Activated naive CD4-positive, alpha-beta T cell treated with anti-CD3 and anti-CD28 coated beads, Interleukin-2, amount 50 U/mL, for 16 hours (primary cell): ENCODE results near the gene ARMC12.
"Not testable (repeated sequence)": the region's sequence is repeated elsewhere in the genome, so short reads cannot be mapped to it uniquely, and the experiment has no call there.

Experiments used
- DNase-seq: peaks from one replicate; pipeline ENCODE4 v3.0.0-alpha.2; 2020

ARMC12 gene, protein sequence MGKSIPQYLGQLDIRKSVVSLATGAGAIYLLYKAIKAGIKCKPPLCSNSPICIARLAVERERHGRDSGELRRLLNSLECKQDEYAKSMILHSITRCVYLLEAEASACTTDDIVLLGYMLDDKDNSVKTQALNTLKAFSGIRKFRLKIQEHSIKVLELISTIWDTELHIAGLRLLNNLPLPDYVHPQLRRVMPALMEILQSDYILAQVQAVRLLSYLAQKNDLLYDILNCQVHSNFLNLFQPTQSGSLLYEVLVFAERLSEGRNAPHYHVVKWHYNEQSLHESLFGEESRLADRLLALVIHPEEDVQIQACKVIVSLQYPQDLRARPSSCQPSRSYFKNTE

DNA sequence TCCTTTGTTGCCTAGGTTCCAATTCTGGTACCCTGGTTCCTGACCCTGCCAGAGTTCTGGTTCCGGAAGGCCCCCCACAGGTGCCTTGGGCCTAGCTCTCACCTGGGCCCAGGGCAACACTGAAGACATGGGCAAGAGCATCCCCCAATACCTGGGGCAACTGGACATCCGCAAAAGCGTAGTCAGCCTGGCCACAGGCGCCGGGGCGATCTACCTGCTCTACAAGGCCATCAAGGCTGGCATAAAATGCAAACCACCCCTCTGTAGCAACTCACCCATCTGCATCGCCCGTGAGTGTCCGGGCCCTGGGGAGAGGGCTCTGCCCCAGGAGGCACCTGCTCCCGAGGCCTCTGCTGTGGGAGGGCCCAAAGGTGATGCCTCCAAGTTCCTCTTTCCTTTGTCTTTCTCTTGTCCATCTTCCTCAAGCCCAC is at the start of gene ARMC12:
Gene ARMC12 (plus strand): TSS at position 51 of the 431 bp plus-strand sequence. CDS start 77 bp downstream, at position 128.
- DNase-seq: no peak

DNA sequence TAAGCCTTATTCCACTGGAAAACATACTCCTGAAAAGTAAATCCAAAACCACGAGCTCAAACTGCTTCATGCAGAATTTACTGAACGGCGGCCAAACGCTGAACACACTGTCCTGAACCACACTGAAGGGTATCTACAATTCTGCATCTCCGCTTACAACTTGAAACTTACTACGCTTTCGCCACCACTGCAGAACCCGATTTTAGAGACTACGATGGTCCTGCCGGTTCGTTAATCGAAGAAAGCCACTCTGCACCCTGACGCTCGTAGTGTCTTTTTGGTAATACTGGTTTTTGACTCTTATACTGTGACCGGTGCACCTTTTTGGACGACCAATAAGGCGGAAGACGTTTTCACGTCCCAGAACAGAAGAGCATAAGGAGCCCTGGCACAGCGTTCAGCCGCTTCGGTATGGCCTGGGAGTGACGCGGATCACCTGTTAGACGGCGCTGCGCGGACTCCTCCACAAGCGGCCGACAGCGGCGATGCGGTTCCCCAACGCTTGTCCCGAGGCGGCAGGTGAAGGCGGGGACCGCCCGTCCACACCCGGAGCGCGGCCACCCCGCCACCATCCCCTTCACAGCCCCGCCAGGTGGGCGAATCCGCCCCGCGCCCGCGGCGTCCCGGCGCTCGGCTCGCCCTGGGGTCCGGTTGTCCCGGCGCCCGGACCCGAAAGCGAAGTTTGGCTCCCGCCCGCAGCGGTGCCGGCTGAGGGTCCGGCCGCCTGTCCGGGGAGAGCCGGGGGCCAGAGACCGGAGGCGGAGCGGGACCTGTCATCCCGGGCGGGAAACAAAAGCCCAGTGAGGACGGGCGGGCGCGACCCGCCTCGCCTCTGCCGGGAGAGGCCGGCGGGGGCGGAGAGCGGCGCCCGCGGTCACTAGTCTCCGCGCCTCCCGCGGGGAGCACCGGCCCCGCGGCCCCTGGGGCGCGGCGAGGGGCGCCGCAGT is 48.9 kb upstream of the ARMC12 start:
- DNase-seq: peak; percentile 58

DNA sequence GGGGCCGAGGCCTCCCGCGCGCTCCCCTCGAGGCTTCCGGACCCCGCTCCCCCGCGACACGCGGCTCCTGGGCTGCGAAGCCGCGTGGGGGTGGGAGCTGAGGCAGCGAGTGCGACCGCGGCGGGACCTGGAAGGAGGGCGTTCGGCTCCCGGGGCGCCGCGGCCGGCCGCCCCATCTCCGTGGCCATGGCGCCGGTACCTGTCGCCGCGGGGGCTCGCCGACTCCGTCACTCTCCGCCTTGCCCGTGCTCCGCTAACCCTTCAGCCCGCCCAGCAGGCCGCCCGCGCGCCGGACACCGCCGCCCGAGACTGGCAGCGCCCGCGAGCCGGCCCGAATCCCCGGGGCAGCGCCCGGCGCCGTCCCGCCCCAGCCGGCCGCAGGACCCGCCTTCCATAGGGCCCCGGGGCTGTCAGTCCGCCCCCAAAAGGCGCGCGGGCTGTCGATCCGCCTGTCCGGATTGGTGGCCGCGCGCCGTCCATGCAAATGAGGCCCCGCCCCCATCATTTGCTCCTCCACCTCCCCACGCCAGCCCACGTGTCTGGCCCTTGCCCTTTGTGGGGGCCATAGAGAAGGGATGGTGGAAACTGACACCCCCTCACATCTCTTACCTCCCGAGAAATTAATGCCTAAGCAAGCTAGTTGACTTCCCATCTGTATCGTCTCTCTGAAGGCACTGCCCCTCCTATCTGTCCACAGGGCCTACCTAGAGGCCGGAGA is 48.1 kb upstream of the ARMC12 start, which contains the start of gene FKBP5:
Gene FKBP5 (minus strand): TSS at position 311 of the 718 bp plus-strand sequence. CDS start 46,091 bp downstream, outside the sequence.
- DNase-seq: peak; percentile 90

DNA sequence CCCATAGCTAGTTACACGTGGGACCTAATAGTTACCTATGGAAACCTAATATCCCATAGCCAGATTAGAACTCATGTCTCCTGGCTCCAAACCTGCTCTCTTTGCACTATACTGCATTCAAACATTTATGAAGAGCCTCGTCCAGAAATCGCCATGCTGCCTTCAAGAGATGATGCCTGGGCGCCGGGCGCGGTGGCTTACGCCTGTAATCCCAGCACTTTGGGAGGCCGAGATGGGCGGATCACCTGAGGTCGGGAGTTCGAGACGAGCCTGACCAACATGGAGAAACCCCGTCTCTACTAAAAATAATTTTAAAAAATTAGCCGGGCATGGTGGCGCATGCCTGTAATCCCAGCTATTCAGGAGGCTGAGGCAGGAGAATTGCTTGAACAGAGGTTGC is 46.8 kb upstream of the ARMC12 start:
- DNase-seq: not testable (repeated sequence)

DNA sequence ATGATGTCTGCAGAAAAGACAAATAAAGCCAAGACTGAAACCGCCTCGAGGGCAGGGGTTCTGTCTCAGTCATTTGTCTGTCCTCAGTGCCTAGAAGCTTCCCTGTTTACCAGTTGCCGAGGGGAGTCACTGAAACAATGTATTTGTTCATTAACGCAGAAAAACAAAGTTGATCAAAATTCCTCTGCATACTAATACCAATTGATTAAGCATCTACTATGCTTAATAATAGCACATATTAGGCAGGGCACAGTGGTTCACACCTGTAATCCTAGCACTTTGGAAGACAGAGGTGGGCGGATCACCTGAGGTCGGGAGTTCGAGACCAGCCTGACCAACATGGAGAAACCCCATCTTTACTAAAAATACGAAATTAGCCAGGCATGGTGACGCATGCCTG is 46.3 kb upstream of the ARMC12 start:
- no peak for DNase-seq

DNA sequence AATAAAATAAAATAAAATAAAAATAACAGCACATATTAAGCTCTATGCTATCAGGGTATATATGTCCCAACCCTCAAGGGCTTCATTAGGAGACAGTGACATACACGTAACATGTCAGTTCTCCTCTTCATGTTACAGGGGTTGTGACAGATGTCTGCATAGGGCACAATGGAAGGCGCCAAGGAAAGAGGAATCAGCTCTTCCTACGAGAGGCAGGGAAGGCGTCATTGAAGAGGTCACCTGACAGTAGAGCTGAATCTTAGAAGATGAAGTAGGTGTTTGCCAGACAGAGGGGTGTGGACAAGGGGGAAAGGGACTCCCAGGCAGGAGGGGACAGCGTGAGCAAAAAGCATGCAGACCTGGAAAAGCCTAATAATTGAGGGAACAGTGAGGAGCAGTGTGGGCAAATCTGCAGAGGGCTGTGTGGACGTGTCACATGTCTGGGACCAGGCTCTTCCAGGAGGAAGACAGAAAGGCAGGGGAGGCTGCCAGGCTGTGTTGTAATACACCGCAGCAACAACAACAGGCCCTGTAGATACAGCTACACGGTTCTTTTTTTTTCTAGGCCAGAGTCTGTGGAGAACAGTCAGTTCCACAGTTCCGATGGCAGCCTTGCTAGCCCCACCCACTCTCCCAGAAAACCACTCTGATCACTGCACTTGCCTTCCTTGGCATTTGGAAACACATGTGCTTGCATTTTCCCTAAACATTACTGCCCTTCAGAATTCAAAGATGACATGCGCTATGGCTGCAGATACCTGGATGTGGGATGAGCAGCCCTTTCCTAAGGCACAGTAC is 45.6 kb upstream of the ARMC12 start:
- no peak for DNase-seq

DNA sequence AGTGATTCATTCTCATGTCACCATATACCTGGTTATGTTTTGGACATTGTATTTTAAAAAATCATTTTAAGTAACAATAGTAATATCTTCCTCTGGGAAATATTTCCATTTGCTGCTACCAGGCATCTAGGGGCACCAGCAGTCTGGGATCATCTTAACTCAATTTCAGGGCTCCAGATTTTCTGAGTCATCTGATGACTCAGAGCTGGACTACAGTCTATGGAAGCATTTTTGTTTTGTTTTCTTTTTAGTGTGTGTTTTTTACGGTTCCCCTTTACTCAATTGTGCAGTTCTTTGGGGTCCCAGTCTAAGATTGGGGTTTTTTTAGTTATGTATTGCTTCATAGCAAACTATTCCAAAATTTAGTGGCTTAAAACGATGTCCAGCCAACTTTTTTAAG is 42.4 kb upstream of the ARMC12 start:
- DNase-seq: no peak

DNA sequence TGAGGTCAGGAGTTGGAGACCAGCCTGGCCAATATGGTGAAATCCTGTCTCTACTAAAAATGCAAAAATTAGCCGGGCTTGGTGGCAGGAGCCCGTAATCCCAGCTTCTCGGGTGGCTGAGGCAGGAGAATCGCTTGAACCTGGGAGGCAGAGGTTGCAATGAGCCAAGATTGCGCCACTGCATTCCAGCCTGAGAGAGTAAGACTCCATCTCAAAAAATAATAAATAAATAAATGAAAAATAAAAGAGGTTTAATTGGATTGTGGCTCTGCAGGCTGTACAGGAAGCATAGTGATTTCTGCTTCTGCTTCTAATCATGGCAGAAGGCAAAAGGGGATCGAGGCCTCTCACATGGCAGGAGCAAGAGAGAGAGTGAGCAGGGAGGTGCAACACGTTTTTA is 38.4 kb upstream of the ARMC12 start:
- not testable (repeated sequence) for DNase-seq

DNA sequence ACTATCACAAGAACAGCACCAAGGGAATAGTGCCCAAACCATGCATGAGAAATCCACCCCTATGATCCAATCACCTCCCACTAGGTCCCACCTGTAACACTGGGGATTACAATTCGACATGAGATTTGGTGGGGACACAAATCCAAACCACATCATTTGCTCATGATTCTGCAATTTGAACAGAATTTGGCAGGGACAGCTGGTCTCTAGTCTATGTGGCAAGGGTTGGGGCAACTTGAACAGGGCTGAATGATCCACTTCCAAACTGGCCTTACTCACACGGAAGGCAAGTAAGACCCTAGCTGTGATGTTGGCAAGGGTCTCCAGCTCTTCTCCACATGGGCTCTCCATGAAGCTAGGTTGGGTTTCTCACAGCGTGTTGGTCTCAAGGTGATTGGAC is 38.0 kb upstream of the ARMC12 start:
- DNase-seq: no peak

DNA sequence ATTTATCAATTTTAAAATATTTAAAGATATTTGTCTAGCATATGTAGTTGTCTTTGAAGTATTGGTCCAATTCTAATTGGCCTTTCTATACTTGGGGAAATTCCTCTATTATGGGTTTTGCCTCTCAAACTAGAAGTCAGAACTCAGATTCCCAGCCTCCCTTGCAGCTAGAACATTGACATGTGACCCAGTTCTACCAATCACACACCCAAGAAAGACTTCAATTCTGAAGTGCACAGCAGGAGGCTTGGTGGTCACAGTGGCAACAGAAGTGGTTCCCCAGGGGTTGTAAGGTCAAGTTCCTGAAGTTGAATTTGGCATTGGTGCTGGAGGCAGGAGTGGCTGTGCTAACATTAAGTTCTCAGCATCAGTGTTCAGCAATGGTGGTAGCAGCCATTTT is 33.3 kb upstream of the ARMC12 start:
- DNase-seq: no peak

DNA sequence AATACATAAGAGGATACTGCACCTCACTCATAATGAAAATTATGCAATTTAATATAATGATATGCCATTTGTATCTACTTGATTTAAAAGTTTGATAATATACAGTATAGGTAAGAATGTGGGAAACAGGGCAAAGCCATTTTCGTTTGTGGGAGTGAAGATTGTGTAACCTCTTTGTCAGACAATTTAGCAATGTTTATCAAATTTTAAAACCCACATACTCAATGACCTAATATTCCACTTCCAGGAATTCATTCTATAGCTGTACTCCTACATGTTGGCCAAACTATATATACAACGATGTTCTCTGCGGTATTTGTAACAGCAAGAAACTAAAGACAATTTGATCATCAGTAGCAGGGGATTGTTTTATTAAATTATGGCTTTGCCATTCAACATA is 30.4 kb upstream of the ARMC12 start:
- no peak for DNase-seq

DNA sequence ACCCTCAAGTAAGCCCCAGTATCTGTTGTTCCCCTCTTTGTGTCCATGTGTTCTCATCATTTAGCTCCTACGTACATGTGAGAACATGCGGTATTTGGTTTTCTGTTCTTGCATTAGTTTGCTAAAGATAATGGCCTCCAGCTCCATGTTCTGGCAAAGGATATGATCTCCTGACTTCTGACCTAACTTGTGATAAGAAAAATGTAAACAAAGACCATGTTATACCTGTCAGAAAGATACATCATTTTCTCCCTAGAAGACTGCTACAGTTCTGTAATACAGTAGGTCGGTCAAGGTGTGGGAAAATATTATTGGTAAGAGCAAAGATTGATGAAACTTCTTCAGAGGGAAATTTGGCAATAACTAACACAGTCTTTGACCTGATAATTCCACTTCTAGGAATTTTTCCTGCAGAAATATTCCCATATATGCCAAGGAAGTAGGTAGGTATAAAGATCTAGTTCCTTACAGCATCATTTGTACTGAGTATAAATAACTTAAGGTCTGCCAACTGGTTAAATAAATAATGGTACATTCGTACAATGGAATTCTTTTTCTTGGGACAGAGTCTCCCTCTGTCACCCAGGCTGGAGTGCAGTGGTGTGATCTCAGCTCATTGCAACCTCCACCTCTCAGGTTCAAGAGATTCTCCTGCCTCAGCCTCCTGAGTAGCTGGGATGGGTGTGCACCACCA is 29.0 kb upstream of the ARMC12 start:
- no peak for DNase-seq

DNA sequence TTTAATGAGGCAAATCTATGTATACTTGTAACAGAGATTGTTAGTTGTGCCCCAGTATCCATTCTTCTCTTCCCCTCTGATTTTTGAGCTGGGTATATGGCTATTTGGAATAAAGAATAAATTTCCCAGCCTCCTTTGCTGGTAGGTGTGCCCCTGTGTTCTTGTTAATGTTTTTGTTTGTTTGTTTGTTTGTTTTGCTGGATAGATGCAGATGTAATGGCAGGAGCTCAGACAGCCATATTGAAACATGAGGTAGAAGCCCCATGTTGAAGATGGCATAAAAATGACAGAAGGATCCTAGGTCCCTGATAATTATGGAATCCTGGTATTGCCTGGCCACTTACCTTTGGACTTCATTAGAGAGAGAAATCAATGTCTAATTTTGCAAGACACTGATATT is 28.2 kb upstream of the ARMC12 start:
- DNase-seq: no peak

DNA sequence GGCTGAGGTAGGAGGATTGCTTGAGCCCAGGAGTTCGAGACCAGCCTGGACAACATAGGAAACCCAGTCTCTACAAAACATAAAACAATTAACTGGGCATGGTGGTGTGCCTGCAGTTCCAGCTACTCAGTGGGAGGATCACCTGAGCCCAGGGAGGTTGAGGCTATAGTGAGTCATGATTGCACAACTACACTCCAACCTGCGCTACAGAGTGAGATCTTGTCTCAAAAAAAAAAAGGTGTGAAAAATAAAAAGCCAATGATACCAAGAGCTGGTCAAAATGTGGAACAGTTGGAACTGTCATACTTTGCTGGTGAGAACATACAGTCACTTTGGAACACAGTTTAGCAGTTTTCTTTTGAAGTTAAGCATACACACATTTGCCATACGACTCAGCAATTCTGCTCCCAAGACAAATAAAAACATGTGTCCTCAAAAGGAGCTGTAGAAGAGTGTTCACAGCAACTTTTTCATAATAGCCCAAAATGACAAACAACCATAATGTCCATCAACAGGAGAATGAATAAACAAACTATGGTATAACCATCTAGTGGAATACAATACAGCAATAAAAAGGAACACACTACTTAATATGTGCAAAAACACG is 26.5 kb upstream of the ARMC12 start:
- peak; percentile 49 for DNase-seq

DNA sequence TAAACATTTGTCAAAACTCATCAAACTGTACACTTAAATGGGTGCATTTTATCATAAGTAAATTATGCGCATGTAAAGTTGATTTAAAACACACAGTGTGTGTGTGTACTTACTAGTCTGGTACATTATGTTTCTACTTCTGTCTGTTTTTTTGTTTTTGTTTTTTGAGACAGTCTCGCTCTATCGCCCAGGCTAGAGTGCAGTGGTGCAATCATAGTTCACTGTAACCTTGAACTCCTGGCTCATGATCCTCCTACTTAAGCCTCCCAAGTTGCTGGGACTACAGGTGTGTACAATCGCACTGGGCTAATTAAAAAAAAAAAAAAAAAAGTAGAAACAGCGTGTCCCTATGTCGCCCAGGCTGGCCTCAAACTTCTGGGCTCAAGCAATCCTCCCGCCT is 25.1 kb upstream of the ARMC12 start:
- no peak for DNase-seq

DNA sequence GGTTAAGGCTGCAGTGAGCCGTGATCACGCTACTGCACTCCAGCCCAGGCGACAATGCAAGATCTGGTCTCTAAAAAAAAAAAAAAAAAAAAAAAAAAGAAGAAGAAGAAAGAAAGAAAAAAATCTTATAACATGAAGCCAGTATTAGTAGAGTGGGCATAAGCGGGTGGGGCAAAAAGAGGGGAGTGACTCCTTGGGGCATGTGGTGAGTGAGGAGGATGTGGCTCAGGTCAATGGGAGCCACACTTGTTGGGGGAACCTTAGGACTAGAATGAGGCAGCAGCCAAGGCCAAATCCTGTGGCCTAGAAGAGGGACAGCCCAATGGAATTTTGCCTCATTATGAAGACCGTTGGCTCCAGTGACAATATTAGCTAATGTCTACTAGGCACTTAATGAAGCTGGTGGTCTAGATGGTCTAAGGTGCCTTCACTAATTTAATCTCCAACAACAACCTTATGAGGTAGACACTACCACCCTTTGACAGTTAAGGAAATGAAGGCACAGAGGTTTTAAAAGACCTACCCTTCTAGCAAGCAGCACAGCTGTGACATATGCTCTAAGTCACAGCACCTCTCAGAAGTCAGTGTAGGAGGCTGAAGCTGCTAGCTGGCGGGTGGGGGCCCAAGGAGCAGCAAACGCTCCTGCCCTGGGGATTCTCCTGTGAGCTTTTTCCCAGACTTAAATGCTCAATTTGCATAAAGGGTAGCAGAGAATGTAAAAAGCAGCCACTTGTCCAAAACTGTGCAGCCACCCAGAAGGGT is 23.6 kb upstream of the ARMC12 start:
- DNase-seq: no peak

DNA sequence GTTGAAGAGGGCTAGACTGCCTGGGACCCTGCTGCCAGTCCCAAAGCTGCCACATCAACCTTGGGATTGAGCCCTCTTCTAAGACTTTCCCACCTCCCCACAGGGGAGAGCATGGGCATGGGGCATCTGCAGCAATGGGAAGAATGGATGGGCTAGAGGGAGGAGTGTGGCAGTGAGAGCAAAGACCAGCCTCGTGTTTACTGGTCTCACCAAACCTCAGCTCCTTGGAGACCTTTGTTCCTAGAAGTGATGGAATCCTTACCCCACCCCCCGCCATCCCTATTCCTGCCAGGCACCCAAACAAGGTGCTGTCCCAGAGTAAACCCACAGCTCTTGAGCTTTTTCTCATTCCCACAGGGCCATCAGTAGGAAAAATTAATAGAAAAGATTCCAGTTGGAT is 20.0 kb upstream of the ARMC12 start:
- no peak for DNase-seq

DNA sequence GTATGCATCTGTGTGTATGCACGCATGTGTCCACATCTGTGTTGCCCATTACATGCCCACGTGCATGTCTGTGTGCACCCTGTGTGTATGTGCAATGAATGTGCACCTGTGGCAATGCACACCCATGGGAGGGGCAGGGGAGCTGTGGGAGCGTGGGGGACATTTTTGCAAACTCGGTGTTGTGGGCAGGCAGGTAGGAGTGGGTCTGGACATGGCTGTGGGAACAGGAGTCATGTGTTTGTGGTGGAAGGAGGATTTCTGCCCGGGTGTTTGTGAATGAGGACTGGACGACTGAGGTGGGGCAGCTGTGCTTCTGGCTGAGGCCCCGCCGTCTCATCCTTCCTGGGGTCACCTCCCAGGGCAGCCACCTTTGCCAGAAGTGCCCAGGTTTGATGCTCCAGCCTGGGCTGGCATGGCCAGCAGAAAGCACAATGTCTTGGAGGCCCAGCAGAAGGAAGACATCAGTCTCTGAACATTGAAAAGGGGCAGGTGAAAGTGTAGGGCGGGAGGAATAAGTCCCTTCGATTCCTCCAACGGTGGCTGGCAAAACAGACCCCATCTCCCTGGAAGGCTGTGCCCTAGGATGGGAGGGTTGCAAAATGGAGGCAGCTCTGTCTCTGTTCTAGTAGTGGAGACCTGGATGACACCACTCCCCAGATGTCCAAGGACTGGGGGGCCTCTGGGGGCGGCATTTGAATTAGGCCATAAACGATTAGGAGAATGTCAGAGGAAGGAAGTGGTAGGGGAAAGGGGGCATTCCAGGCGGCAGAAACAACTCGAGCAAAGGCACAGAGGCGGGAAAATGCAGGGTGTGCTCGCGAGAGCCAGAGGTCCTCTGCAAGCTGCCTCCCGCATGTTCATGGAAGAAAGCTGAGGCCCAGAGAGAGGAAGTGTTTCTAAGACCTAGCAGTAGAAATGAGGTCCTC is 19.1 kb upstream of the ARMC12 start:
- no peak for DNase-seq

DNA sequence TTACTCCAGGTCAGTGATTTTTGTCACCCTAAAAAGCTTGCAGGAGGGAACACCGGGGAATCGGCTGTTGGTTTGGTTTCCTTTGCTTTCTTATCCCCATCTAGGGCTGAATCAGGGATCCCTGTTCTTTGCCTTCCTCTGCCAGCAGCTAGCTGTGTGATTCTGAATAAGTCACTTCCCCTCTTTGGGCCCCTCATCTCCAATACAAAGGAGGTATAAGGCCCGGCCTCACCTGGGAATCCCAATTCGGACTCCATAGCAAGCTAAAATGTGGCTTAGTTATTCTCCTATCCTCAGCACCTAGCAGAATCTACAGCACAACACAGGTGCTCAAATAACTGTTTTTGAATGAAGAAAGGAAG is 18.5 kb upstream of the ARMC12 start:
- no peak for DNase-seq
